Gastroesophageal sphincter (tissue), 4 donors: ENCODE measurements around the gene SUSD3. TPM values are rescaled to one million over a fixed set of nuclear protein-coding genes. Genes with fewer than 3 reads are reported as not detected.
A peak's percentile ranks its signal among the peaks of the same experiment; 100 is the strongest.

Source experiments
- ATAC-seq: fragments of 150-250 bp; one replicate; pipeline ENCODE4 v1.9.1; 2016; ENCODE audit warnings: mild to moderate bottlenecking, moderate library complexity
- H3K27ac ChIP-seq, 4 donors: fragments of 200-600 bp; sonication (generic) in 3 of 4; 1 replicate in 3 of 4; 2 replicates in 1 of 4; pipeline ENCODE4 v1.5.1; 2016 to 2019
- H3K27me3 ChIP-seq: fragments of 200-600 bp; sonication (generic); one replicate; pipeline ENCODE4 v1.5.1; 2019
- H3K36me3 ChIP-seq, 2 donors: fragments of 200-600 bp; sonication (generic); one replicate each; pipeline ENCODE4 v1.5.1; 2019; ENCODE audit warnings: control low read depth in 1 of 2
- H3K4me1 ChIP-seq, 3 donors: fragments of 200-600 bp; sonication (generic); 1 replicate in 2 of 3; 2 replicates in 1 of 3; pipeline ENCODE4 v1.5.1; 2016 to 2019; ENCODE audit warnings: control low read depth in 2 of 3
- H3K4me3 ChIP-seq, 2 donors: fragments of 200-600 bp; sonication (generic); one replicate each; pipeline ENCODE4 v1.5.1; 2019; ENCODE audit warnings: mild to moderate bottlenecking in 1 of 2, moderate library complexity in 1 of 2
- H3K9me3 ChIP-seq, 3 donors: fragments of 200-600 bp; sonication (generic); one replicate each; pipeline ENCODE4 v1.5.1; 2017 to 2019; ENCODE audit warnings: control low read depth in 2 of 3
- CTCF ChIP-seq, 4 experiments: fragments of 200-600 bp in 2 of 4; fragments of 450-650 bp in 2 of 4; sonication (generic) in 1 of 4; IDR thresholded peaks; one replicate each; pipeline ENCODE4 v1.5.1; 2017 to 2019; ENCODE audit warnings: antibody characterized with exemption in 4 of 4, mild to moderate bottlenecking in 2 of 4, moderate library complexity in 2 of 4
- EP300 ChIP-seq: sonication (generic); formaldehyde crosslinking; IDR thresholded peaks from one replicate; pipeline ENCODE4 v1.6.1; 2017; ENCODE audit warnings: antibody characterized with exemption, mild to moderate bottlenecking
- POLR2A ChIP-seq, 2 donors: fragments of 450-650 bp; IDR thresholded peaks; one replicate each; pipeline ENCODE4 v1.6.1; 2017; ENCODE audit warnings: antibody characterized with exemption in 2 of 2, mild to moderate bottlenecking in 2 of 2, moderate library complexity in 1 of 2
- POLR2AphosphoS5 ChIP-seq: sonication (generic); formaldehyde crosslinking; IDR thresholded peaks from one replicate; pipeline ENCODE4 v1.6.1; 2017; ENCODE audit warnings: antibody characterized with exemption
- WGBS, 2 donors: methylation state at CpG; one replicate each; pipeline ENCODE4 v1.1.5; 2018; ENCODE audit warnings: low coverage in 1 of 2; 5-methylcytosine and 5-hydroxymethylcytosine counted together
- total RNA-seq, 4 donors: library from RNA; depleted of rRNA; stranded (reverse); fragments of >200 nt; gene quantifications; one replicate each; pipeline ENCODE4 v1.1.0, GENCODE V29; 2016

The SUSD3 gene
- total RNA-seq, 4 donors from 2014 or later = 1.5 to 4.7 (median 2.1) TPM; not detected in 1

DNA sequence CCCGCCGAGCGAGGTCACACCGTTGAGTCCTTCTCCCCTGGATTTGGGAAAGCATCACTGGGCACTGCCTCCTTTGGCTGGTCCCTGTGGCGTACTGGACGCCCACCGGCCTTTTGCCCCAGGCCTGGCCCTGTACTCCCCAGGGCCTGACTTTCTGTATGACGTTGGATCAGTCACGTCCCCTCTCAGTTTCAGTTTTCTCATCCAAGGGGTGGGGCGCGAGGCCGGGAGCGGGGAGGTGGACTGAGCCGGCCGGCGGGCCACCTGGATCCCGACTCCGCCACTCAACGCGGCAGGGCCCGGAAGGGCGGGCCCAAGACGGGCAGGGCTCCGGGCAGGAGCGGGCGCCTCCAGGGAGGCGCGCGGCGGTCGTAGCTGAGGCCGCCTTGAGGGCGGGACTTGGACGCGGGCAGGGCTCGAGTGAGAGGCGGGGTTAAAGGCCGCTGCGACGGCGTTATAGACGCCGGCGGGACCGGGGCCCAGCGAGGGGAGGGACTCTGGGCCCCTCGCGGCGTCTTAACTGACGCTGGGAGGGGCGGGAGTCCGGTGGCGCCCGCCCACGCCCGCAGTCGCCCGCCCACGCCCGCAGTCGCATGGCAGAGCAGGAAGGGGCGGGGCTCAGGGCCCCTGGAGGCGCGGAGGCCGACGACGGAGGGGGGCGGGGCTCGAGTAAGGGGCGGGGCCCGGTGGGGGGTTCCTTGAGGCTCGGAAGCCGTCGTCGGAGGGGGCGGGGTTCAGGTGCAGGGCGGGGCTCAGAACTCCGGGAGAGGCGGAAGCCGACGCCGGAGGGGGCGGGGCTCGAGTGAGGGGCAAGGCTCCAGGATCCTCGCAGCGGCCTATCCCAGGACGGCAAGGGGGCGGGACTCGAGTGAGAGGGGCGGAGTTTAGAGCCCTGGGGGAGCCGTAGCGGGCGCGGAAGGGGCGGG lies 37.0 kb downstream of the SUSD3 start:
- H3K27me3 ChIP-seq = no peaks in the 10 kb centered on the region
- peak; percentile 85 for ATAC-seq
- H3K4me3 ChIP-seq = peak overlapping the region; percentile 86 to 96
- no CpG with 5 or more reads among the region's 95 CpGs for WGBS, 2 donors
- peaks cover 0 to 8% (median 0%) of the 10 kb centered on the region in 3 donors for H3K9me3 ChIP-seq
- H3K4me1 ChIP-seq = peaks cover 2 to 66% (median 45%) of the 10 kb centered on the region in 3 donors
- H3K27ac ChIP-seq = peak overlapping the region; percentile 89 to 99 (median 94)
- H3K36me3 ChIP-seq = no peaks in the 10 kb centered on the region
- no peak for TF ChIP-seq POLR2AphosphoS5
- peak; percentile 83 to 85 for TF ChIP-seq POLR2A (IDR thresholded peaks at IDR 0.05)
- no peak for TF ChIP-seq EP300
- no peak for TF ChIP-seq CTCF (IDR thresholded peaks at IDR 0.05)

DNA sequence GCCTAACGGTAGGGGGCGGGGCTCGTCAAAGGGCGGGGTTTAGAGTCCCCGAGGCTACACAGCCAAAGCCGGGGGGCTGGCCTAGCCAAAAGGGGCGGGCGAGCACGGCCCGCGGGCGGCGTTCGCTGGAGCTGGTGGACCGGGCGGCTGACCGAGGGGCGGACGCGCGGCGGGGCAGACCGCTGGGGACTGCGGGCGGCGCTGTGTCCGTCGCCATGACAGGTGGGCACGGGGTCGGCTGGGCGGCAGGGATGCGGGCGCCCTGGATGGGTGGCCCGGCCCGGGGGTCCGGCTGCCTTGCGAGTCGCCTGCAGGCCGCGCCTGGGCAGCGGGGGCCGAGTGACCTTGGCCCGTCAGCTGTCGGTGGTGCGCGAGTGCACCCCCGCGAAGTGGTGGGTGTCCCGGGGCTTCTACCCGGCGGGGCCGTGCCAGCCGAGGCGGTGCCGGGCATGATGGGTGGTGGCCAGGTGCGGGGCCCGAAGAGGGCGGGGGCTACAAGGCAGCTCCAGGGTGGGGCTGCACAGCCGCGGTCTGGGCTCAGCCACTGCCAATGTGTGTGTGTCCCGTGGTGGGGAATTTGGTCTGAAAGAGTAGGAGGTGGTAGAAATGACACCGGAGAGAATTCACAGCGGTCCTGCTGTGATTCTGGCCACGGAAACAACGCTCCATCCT lies 37.8 kb downstream of the SUSD3 start, which contains the start of gene CARD19:
TSS of gene CARD19 (plus strand) at position 87 of the 672 bp plus-strand sequence. CDS start at position 216, 129 bp downstream.
- peak; percentile 18 for ATAC-seq
- Histone ChIP-seq H3K27me3 (no peaks in the 10 kb centered on the region), H3K36me3 (no peaks in the 10 kb centered on the region), H3K27ac (peak within 1 kb of the TSS; percentile 89 to 99 (median 96)), H3K9me3 (peaks cover 0 to 4% (median 0%) of the 10 kb centered on the region in 3 donors), H3K4me3 (peak within 1 kb of the TSS; percentile 86 to 96), H3K4me1 (peaks cover 2 to 66% (median 45%) of the 10 kb centered on the region in 3 donors)
- TF ChIP-seq EP300 (no peak), POLR2AphosphoS5 (peak; percentile 97), CTCF (IDR thresholded peaks at IDR 0.05) (peak in 1 of 4 experiments; percentile 13), POLR2A (IDR thresholded peaks at IDR 0.05) (peak; percentile 97)
- 0% methylated on average over 5 of the region's 65 CpGs; no CpG with 5 or more reads in 1 of the 2 donors for whole genome bisulfite sequencing, 2 donors

DNA sequence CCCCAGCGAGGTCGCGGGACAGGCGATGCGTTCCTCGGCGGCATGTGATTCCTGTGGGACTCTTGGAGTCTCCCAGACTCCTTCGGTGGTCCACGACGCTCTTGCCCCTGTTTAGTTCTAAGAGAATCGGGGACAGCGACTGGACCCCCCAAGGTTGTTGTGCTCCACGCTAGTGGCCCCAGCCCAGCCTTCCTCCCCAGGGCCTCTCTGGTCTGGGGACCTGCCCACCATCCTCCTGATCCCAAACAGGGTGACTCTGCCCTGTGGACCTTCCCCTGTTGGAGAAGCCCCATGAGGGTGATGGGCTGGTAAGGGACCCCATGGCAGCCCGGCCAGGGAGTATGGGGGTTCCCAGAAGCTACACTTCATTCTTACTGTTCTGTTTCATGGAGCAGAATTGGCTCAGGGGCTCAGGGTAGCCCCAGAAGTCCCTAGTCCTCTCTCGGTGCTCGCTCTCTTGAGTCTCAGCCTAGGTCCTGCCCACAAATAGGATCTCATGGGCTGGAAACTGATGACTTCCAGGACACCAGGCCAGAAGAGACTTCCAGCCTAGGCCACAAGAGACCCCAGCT lies 38.4 kb downstream of the SUSD3 start:
- Histone ChIP-seq H3K4me3 (peak overlapping the region; percentile 86 to 96), H3K27ac (peak overlapping the region; percentile 89 to 98 (median 96)), H3K36me3 (no peaks in the 10 kb centered on the region), H3K4me1 (peaks cover 2 to 66% (median 45%) of the 10 kb centered on the region in 3 donors), H3K27me3 (no peaks in the 10 kb centered on the region), H3K9me3 (no peaks in the 10 kb centered on the region)
- ATAC-seq = no peak
- 0 to 10% methylated on average over 4 of the region's 16 CpGs for WGBS, 2 donors
- TF ChIP-seq EP300 = no peak
- TF ChIP-seq POLR2A (IDR thresholded peaks at IDR 0.05) = no peak
- no peak for TF ChIP-seq POLR2AphosphoS5

DNA sequence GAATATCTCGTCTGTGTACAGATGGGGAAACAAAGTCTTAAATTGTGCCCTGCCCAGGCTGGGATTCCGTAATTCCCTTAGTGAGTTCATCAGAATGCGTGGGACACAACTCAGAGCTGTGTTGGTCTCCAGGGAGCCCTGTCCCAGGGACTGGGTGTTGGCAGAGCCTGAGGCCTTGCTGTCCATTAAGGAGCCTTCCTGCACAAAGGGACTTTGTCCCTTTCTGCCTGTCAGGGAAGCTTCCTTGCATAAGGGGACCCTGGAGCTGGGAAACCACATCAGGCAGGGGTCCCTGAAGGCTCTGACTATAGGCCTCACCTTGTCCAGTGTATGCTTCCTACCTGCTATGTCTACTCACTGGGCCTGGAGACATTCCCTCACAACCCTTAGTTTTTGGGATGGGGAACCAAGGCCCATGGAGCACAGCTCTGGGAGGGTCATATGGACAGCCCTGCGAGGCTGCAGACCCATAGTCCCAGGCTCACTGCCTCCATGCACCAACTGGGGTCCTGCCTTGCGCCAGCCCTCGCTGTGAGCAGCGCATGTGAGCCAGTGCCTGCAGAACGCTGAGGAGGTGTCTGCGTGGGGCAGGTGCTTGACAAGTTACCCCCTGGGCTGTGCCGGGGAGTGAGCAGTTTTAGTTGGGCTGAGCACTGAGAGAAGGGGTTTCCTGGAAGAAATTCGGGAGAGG lies 39.2 kb downstream of the SUSD3 start:
- no peak for TF ChIP-seq EP300
- no peak for TF ChIP-seq CTCF (IDR thresholded peaks at IDR 0.05)
- TF ChIP-seq POLR2AphosphoS5 = no peak
- no peak for TF ChIP-seq POLR2A (IDR thresholded peaks at IDR 0.05)
- Histone ChIP-seq H3K27ac (peak overlapping the region; percentile 89 to 98 (median 96)), H3K9me3 (no peaks in the 10 kb centered on the region), H3K4me3 (peak overlapping the region in 1 of 2 donors; percentile 96), H3K27me3 (no peaks in the 10 kb centered on the region), H3K4me1 (peaks cover 2 to 65% (median 45%) of the 10 kb centered on the region in 3 donors), H3K36me3 (no peaks in the 10 kb centered on the region)
- 40 to 73% methylated on average over 2 to 4 of the region's 11 CpGs for WGBS, 2 donors
- no peak for ATAC-seq
